Amniotic epithelial cell (primary cell): ENCODE measurements around the gene CFAP73.
"Not testable (repeated sequence)": the region's sequence is repeated elsewhere in the genome, so short reads cannot be mapped to it uniquely, and the experiment has no call there.

Experiments
- DNase-seq: peaks from one replicate; pipeline ENCODE4 v3.0.0-alpha.2; 2010; ENCODE audit warnings: low read depth

CFAP73 gene

GRCh38 chr12:113149361-113150150 is at the start of gene CFAP73:
Gene CFAP73 (plus strand): TSS chr12:113149724. CDS start chr12:113149858, 134 bp downstream.
- peak; percentile 83 for DNase-seq

GRCh38 chr12:113099764-113100163 is 49.8 kb upstream of the CFAP73 start:
- DNase-seq = no peak

GRCh38 chr12:113101751-113102150 is 47.8 kb upstream of the CFAP73 start:
- DNase-seq = no peak

DNA sequence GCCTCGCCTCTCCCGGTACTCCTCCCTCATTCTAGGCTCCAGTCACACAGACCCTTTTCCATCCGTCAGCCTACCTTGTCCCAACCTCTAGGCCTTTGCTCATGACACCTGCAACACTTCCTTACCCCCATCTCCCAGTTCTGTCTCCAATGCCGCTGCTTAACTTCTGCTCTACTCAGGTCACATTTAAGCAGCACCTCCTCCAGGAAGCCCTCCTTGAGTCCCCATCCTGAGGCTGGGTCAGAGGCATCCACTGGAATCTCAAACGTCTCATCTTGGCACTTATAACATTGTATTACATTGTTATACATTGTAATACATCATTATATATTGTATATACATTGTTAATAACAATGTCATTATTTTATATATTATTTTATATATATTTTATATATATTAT is 46.7 kb upstream of the CFAP73 start:
- DNase-seq = no peak

GRCh38 chr12:113103756-113104450 is 45.6 kb upstream of the CFAP73 start:
- DNase-seq = no peak

DNA sequence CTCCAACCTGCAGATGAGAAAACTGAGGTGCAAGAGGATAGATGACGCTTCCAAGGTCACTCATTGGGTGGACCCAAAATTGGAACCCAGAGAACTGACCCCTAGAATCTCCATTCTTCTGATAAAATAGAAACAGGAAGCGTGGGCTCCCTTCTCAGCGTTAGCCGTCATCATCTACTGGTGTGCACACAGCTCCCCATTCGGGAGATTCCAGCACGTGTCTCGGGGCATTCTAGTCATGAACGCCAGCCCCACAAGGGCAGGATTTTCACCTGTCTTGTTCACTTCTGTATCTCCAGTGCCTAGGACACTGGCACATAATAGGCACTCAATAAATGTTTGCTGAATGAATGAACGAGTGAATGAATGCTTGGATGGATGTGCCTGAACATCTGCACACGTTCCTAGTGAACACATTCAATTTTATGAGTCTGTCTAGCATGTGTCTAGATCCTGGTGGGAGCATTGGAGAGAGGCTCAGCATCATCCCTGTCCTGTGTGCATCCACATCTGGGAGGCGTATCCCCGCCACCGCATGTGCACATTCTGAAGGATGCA is 44.5 kb upstream of the CFAP73 start:
- no peak for DNase-seq

DNA sequence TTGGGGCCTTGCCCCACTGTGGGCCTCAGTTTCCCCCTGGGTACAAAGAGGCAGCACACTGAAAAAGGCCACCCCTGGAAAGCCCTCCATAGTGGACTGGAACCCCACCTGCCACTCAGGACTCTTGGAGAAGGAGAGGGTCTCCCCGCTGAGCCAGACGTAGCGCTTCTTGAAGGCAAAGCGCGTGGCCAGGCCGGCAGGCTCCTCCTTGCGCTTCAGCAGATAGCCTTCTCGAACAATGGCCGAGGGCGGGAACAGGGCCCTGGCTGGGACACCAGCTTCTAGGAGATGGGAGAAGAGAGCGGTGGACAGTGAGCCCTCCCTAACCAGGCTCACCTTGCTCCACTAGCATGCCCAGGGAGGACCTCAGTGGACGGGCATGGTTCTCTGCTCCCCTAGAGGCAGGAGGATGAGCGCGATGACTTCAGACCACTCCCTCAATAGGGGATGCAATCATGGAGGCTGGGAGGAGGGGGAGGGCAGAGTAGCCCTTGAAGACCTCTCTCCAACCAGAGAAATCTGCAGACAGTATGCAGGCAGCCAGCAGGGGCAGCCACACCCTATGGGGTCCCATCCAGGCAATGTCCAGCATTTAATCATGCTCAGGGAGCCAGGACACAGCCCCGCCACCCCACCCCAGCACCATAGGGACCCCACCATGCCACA is 43.8 kb upstream of the CFAP73 start:
- no peak for DNase-seq

- DNase-seq = no peak
Observed at GRCh38 chr12:113106361-113106760, 43.2 kb upstream of the CFAP73 start.

GRCh38 chr12:113108308-113108707 is 41.2 kb upstream of the CFAP73 start:
- DNase-seq = no peak

GRCh38 chr12:113109360-113109759 is 40.2 kb upstream of the CFAP73 start:
- DNase-seq = no peak

GRCh38 chr12:113109872-113110599 is 39.5 kb upstream of the CFAP73 start:
- DNase-seq = no peak

DNA sequence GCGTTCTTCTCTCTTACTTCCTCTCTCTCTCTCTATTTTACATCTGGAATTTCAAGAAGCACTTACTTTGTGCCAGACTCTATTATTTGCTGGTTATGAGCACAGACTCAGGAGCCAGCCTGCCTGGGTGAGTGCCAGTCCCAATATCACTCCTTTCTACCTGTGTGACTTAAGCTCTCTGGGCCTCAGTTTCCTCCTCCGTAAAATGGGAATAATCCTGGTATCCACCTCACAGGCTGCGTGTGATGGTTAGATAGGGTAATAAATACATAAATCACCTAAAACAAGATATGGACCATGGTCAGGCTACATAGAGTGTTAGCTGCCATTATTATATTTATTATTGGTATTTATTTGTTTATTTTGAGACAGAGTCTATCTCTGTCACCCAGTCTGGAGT is 38.3 kb upstream of the CFAP73 start:
- no peak for DNase-seq

- DNase-seq = no peak
Observed at GRCh38 chr12:113112043-113112899, 37.3 kb upstream of the CFAP73 start.

GRCh38 chr12:113113397-113113796 is 36.1 kb upstream of the CFAP73 start:
- no peak for DNase-seq

- DNase-seq = no peak
Observed at GRCh38 chr12:113114447-113115178, 34.9 kb upstream of the CFAP73 start.

- DNase-seq = no peak
Observed at GRCh38 chr12:113115455-113116126, 33.9 kb upstream of the CFAP73 start.

DNA sequence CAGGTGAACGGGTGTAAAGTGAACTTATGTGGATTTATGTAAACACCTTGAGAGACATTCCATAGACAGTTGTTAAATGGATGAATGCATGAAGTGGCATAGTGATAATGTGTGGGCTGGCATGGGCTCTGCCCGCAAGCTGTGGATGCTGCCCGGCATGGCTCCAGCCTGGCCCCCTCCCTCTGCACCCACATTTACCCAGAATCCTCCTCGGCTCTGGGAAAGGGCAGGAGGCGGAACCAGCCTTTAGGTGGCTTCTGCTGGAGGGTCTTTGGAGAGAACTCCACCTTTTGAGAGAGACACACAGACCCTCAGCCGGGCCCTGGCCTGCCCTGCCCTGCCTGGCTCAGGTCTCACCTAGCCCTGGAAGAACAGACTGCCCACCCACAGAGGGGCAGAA is 32.6 kb upstream of the CFAP73 start:
- no peak for DNase-seq

GRCh38 chr12:113117684-113118083 is 31.8 kb upstream of the CFAP73 start:
- not testable (repeated sequence) for DNase-seq

- no peak for DNase-seq
Observed at GRCh38 chr12:113118142-113118541, 31.4 kb upstream of the CFAP73 start.
